Measurements from ENCODE around the gene MRAS. TPM values are rescaled to one million over a fixed set of nuclear protein-coding genes. Genes with fewer than 3 reads are reported as not detected.

Gene MRAS
- total and polyA plus RNA-seq, 2 of the 13 experiments (the other 11 are each of a cell fraction or from before 2014, with no cell fraction given) = 8.8 to 36.2 TPM

DNA sequence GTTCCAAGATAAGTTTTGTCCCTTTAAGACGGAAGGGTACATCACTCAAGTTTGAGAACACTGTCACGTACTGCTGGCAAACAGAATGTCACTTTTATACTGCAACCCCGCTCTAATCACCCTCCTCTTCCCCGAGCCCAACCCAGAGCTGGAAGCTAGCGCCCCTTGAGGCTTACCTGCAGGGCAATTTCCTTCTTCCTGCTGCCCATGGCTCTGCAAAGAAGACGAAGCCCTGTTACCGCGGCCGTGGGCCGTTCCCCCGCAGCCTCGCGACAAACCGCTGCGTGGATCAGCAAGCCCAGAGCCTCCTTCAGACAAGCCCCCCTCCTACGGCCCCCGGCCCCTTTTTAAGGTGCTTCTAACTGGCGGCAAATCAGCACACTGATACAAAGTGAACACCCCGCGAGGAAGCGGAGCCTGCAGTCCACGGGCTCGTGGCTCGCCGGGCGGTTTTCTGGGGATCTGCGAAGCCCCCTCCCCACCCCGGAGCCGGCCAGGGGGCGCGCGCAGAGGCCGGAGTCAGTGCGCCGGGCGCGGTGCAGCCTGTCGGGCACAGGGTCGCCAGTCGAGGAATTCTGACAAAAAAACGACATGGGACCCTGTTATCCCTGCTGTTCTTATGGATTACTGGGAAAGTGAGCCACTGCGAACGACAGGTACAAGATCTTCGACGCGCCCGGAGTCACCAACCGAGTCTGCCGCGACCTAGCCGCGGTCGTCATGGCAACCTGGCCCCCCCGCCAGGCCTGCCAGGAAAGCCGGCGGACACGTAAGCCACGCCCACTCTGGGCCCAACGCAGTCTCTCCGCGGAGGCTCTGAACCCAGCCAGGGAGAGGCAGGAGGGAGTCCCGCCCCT, 19.0 kb upstream of the MRAS start, which contains the start of gene NME9 (continued):
- TF ChIP-seq ZNF660 (CRISPR knock-in tag; IDR thresholded peaks at IDR 0.05; ENCODE audit: borderline replicate concordance, low read depth) = no peak
- TF ChIP-seq ZNF567 (CRISPR knock-in tag; IDR thresholded peaks at IDR 0.05; ENCODE audit: borderline replicate concordance) = no peak
- TF ChIP-seq MTF1 (CRISPR knock-in tag; IDR thresholded peaks at IDR 0.05) = no peak
- TF ChIP-seq, protein P1, sequence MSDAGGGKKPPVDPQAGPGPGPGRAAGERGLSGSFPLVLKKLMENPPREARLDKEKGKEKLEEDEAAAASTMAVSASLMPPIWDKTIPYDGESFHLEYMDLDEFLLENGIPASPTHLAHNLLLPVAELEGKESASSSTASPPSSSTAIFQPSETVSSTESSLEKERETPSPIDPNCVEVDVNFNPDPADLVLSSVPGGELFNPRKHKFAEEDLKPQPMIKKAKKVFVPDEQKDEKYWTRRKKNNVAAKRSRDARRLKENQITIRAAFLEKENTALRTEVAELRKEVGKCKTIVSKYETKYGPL (CRISPR knock-in tag; IDR thresholded peaks at IDR 0.05) = no peak
- no peak for TF ChIP-seq PHF5A (CRISPR knock-in tag; IDR thresholded peaks at IDR 0.05; ENCODE audit: low read depth, unreplicated experiment)
- TF ChIP-seq, protein P2, sequence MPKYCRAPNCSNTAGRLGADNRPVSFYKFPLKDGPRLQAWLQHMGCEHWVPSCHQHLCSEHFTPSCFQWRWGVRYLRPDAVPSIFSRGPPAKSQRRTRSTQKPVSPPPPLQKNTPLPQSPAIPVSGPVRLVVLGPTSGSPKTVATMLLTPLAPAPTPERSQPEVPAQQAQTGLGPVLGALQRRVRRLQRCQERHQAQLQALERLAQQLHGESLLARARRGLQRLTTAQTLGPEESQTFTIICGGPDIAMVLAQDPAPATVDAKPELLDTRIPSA (CRISPR knock-in tag; IDR thresholded peaks at IDR 0.05; ENCODE audit: borderline replicate concordance) = no peak
- TF ChIP-seq ZBTB1 (CRISPR knock-in tag; IDR thresholded peaks at IDR 0.05; ENCODE audit: borderline replicate concordance) = no peak
- no peak for TF ChIP-seq KLF12 (CRISPR knock-in tag; IDR thresholded peaks at IDR 0.05; ENCODE audit: borderline replicate concordance)
- TF ChIP-seq RXRA (CRISPR knock-in tag; IDR thresholded peaks at IDR 0.05) = peak; percentile 52; the same call in 1 of the 2 replicates
- no peak for TF ChIP-seq RBM39 (IDR thresholded peaks at IDR 0.05; ENCODE audit: low read depth, low read length, poor library complexity, severe bottlenecking)
- TF ChIP-seq, protein P3, sequence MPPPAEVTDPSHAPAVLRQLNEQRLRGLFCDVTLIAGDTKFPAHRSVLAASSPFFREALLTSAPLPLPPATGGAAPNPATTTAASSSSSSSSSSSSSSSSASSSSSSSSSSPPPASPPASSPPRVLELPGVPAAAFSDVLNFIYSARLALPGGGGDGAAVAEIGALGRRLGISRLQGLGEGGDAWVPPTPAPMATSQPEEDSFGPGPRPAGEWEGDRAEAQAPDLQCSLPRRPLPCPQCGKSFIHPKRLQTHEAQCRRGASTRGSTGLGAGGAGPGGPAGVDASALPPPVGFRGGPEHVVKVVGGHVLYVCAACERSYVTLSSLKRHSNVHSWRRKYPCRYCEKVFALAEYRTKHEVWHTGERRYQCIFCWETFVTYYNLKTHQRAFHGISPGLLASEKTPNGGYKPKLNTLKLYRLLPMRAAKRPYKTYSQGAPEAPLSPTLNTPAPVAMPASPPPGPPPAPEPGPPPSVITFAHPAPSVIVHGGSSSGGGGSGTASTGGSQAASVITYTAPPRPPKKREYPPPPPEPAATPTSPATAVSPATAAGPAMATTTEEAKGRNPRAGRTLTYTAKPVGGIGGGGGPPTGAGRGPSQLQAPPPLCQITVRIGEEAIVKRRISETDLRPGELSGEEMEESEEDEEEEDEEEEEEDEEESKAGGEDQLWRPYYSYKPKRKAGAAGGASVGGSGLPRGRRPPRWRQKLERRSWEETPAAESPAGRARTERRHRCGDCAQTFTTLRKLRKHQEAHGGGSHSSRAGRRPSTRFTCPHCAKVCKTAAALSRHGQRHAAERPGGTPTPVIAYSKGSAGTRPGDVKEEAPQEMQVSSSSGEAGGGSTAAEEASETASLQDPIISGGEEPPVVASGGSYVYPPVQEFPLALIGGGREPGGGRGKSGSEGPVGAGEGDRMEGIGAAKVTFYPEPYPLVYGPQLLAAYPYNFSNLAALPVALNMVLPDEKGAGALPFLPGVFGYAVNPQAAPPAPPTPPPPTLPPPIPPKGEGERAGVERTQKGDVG (CRISPR knock-in tag; IDR thresholded peaks at IDR 0.05; ENCODE audit: borderline replicate concordance) = no peak
- 0 out of 2 replicates have a peak, but pooled peaks have one; percentile 38 for TF ChIP-seq NCOA1 (CRISPR knock-in tag; IDR thresholded peaks at IDR 0.05)
- no peak for TF ChIP-seq ZNF747 (CRISPR knock-in tag; IDR thresholded peaks at IDR 0.05; ENCODE audit: borderline replicate concordance)
- no peak for TF ChIP-seq SNAI1 (CRISPR knock-in tag; IDR thresholded peaks at IDR 0.05; ENCODE audit: borderline replicate concordance)
- TF ChIP-seq, protein P4, sequence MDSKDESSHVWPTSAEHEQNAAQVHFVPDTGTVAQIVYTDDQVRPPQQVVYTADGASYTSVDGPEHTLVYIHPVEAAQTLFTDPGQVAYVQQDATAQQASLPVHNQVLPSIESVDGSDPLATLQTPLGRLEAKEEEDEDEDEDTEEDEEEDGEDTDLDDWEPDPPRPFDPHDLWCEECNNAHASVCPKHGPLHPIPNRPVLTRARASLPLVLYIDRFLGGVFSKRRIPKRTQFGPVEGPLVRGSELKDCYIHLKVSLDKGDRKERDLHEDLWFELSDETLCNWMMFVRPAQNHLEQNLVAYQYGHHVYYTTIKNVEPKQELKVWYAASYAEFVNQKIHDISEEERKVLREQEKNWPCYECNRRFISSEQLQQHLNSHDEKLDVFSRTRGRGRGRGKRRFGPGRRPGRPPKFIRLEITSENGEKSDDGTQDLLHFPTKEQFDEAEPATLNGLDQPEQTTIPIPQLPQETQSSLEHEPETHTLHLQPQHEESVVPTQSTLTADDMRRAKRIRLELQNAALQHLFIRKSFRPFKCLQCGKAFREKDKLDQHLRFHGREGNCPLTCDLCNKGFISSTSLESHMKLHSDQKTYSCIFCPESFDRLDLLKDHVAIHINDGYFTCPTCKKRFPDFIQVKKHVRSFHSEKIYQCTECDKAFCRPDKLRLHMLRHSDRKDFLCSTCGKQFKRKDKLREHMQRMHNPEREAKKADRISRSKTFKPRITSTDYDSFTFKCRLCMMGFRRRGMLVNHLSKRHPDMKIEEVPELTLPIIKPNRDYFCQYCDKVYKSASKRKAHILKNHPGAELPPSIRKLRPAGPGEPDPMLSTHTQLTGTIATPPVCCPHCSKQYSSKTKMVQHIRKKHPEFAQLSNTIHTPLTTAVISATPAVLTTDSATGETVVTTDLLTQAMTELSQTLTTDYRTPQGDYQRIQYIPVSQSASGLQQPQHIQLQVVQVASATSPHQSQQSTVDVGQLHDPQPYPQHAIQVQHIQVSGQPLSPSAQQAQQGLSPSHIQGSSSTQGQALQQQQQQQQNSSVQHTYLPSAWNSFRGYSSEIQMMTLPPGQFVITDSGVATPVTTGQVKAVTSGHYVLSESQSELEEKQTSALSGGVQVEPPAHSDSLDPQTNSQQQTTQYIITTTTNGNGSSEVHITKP (CRISPR knock-in tag; IDR thresholded peaks at IDR 0.05; ENCODE audit: low read depth) = no peak
- no peak; the same call in 1 of the 2 replicates for TF ChIP-seq NFYC (CRISPR knock-in tag; IDR thresholded peaks at IDR 0.05)
- TF ChIP-seq SNAPC2 (CRISPR knock-in tag; IDR thresholded peaks at IDR 0.05) = no peak
- no peak for TF ChIP-seq ZNF10 (CRISPR knock-in tag; IDR thresholded peaks at IDR 0.05; ENCODE audit: borderline replicate concordance, low read depth)
